Mucosa of gallbladder (tissue), 1 donor: Measurements from ENCODE around the gene DNAL4. TPM values are rescaled to one million over a fixed set of nuclear protein-coding genes. Genes with fewer than 3 reads are reported as not detected.

Source experiments
- total RNA-seq: library from RNA; stranded (reverse); gene quantifications from one replicate; pipeline ENCODE4 v1.2.1, GENCODE V29; 2021
- donor health status: DM: no; HTN: no; CAD: no.

Gene DNAL4
- total RNA-seq, 1 donor from 2014 or later: 30.0 TPM

Other genes with a start within 250 kb of the DNAL4 start
- 0.40 TPM for gene DMC1, start 224.0 kb downstream of the DNAL4 start, total RNA-seq
- gene FAM227A, start 137.8 kb downstream of the DNAL4 start, total RNA-seq: 5.1 TPM
- gene CBY1, start 137.5 kb downstream of the DNAL4 start, total RNA-seq: 43.2 TPM
- 52.7 TPM for gene TOMM22, start 112.2 kb downstream of the DNAL4 start, total RNA-seq
- 75.4 TPM for gene JOSD1, start 93.2 kb downstream of the DNAL4 start, total RNA-seq
- gene GTPBP1, start 88.2 kb downstream of the DNAL4 start, total RNA-seq: 67.1 TPM
- 129 TPM for gene SUN2, start 38.1 kb downstream of the DNAL4 start, total RNA-seq
- 15.0 TPM for gene NPTXR, start 49.9 kb upstream of the DNAL4 start, total RNA-seq
- 97.5 TPM for gene CBX6, start 78.1 kb upstream of the DNAL4 start, total RNA-seq
- gene APOBEC3A, start 163.5 kb upstream of the DNAL4 start, total RNA-seq: not detected
- 1.8 TPM for gene APOBEC3B, start 188.2 kb upstream of the DNAL4 start, total RNA-seq
- gene APOBEC3C, start 220.1 kb upstream of the DNAL4 start, total RNA-seq: 28.6 TPM
- gene APOBEC3D, start 227.0 kb upstream of the DNAL4 start, total RNA-seq: 8.4 TPM
- 14.4 TPM for gene APOBEC3F, start 246.7 kb upstream of the DNAL4 start, total RNA-seq